ENCODE measurements around the gene OR51B2. TPM values are rescaled to one million over a fixed set of nuclear protein-coding genes. Genes with fewer than 3 reads are reported as not detected.

OR51B2 gene
- polyA plus RNA-seq, 1 donor (not counting 4 experiments of a cell fraction or from before 2014, with no cell fraction given): not detected

DNA sequence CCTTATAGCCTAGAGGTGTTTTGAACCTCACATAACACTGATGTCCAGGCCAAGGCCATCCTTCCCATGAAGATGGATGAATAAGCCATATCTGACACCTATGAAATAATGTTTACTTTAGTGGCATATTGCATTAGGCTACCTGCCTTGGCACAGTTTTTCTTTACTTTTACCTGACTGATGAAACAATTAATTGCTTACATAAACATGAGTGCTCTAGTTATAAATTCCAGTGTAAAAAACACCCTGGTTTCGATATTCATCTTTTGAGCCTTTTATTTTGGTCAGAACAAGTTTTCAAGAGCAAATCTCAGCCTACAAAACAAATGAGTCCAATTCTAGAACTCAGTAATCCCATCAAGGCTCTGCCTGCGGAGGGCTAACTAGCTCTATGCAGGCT is 47.4 kb downstream of the OR51B2 start:
- Histone ChIP-seq H3K9me1 (ENCODE audit: control insufficient read depth, extremely low read depth, insufficient read depth, low read length) (peaks cover 2% of the 10 kb centered on the region), H3K4me3 (ENCODE audit: control insufficient read depth in 2 of 3, extremely low read depth in 1 of 3, insufficient read depth in 2 of 3, low read depth in 1 of 3, low read length in 3 of 3) (no peak overlapping the region), H3K27ac (ENCODE audit: control insufficient read depth, insufficient read depth, low read length) (no peak overlapping the region), H3K79me2 (ENCODE audit: control insufficient read depth, insufficient read depth, low read length) (no peaks in the 10 kb centered on the region), H3K9ac (ENCODE audit: control insufficient read depth, extremely low read depth, insufficient read depth, low read length) (no peak overlapping the region), H2AFZ (ENCODE audit: control insufficient read depth, low read length) (no peak overlapping the region), H3K4me2 (ENCODE audit: control insufficient read depth, extremely low read depth, insufficient read depth, low read depth, low read length) (no peak overlapping the region), H3K9me3 (ENCODE audit: control insufficient read depth, low read depth, low read length) (no peaks in the 10 kb centered on the region), H3K36me3 (ENCODE audit: control insufficient read depth in 2 of 2, extremely low read depth in 1 of 2, insufficient read depth in 2 of 2, low read length in 2 of 2) (no peaks in the 10 kb centered on the region), H4K20me1 (ENCODE audit: control insufficient read depth, extremely low read depth, insufficient read depth, low read length) (no peaks in the 10 kb centered on the region), H3K4me1 (ENCODE audit: control insufficient read depth, extremely low read depth, insufficient read depth, low read length) (peaks cover 18% of the 10 kb centered on the region), H3K27me3 (ENCODE audit: control insufficient read depth, extremely low read depth, insufficient read depth, low read length) (no peaks in the 10 kb centered on the region)
- no peak for FAIRE-seq
- dilution Hi-C loops (cut with MboI; ENCODE audit: extremely low pct_ligation_motif_present, low sequenced_read_pairs): no loop called here
- TF ChIP-seq, protein P1, sequence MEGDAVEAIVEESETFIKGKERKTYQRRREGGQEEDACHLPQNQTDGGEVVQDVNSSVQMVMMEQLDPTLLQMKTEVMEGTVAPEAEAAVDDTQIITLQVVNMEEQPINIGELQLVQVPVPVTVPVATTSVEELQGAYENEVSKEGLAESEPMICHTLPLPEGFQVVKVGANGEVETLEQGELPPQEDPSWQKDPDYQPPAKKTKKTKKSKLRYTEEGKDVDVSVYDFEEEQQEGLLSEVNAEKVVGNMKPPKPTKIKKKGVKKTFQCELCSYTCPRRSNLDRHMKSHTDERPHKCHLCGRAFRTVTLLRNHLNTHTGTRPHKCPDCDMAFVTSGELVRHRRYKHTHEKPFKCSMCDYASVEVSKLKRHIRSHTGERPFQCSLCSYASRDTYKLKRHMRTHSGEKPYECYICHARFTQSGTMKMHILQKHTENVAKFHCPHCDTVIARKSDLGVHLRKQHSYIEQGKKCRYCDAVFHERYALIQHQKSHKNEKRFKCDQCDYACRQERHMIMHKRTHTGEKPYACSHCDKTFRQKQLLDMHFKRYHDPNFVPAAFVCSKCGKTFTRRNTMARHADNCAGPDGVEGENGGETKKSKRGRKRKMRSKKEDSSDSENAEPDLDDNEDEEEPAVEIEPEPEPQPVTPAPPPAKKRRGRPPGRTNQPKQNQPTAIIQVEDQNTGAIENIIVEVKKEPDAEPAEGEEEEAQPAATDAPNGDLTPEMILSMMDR (optimal IDR thresholded peaks at IDR 0.05 in 1 of 3, IDR thresholded peaks at IDR 0.05 in 1 of 3, conservative IDR thresholded peaks at IDR 0.05 in 1 of 3; ENCODE audit: extremely low read depth in 1 of 3, insufficient read depth in 2 of 3, low read length in 3 of 3): no peak
- TF ChIP-seq EZH2 (IDR thresholded peaks at IDR 0.05; ENCODE audit: low read length): no peak
- no peak for DNase-seq (ENCODE audit: low read depth, low spot score)

- DNase-seq (ENCODE audit: low read depth, low spot score) (no peak), FAIRE-seq (no peak)
- H3K9me1 ChIP-seq (ENCODE audit: control insufficient read depth, extremely low read depth, insufficient read depth, low read length): peaks cover 2% of the 10 kb centered on the region
- H3K4me3 ChIP-seq (ENCODE audit: control insufficient read depth in 2 of 3, extremely low read depth in 1 of 3, insufficient read depth in 2 of 3, low read depth in 1 of 3, low read length in 3 of 3): no peak overlapping the region
- no peak overlapping the region for H3K4me2 ChIP-seq (ENCODE audit: control insufficient read depth, extremely low read depth, insufficient read depth, low read depth, low read length)
- H4K20me1 ChIP-seq (ENCODE audit: control insufficient read depth, extremely low read depth, insufficient read depth, low read length): no peaks in the 10 kb centered on the region
- peaks cover 13% of the 10 kb centered on the region for H3K4me1 ChIP-seq (ENCODE audit: control insufficient read depth, extremely low read depth, insufficient read depth, low read length)
- TF ChIP-seq EZH2 (IDR thresholded peaks at IDR 0.05; ENCODE audit: low read length): no peak
- TF ChIP-seq, protein P1 (optimal IDR thresholded peaks at IDR 0.05 in 1 of 3, IDR thresholded peaks at IDR 0.05 in 1 of 3, conservative IDR thresholded peaks at IDR 0.05 in 1 of 3; ENCODE audit: extremely low read depth in 1 of 3, insufficient read depth in 2 of 3, low read length in 3 of 3): no peak
- H2AFZ ChIP-seq (ENCODE audit: control insufficient read depth, low read length): no peak overlapping the region
- H3K79me2 ChIP-seq (ENCODE audit: control insufficient read depth, insufficient read depth, low read length): no peaks in the 10 kb centered on the region
- H3K9ac ChIP-seq (ENCODE audit: control insufficient read depth, extremely low read depth, insufficient read depth, low read length): no peak overlapping the region
- no peaks in the 10 kb centered on the region for H3K36me3 ChIP-seq (ENCODE audit: control insufficient read depth in 2 of 2, extremely low read depth in 1 of 2, insufficient read depth in 2 of 2, low read length in 2 of 2)
- H3K27ac ChIP-seq (ENCODE audit: control insufficient read depth, insufficient read depth, low read length): no peak overlapping the region
- H3K27me3 ChIP-seq (ENCODE audit: control insufficient read depth, extremely low read depth, insufficient read depth, low read length): no peaks in the 10 kb centered on the region
- no peaks in the 10 kb centered on the region for H3K9me3 ChIP-seq (ENCODE audit: control insufficient read depth, low read depth, low read length)
- dilution Hi-C loops (cut with MboI; ENCODE audit: extremely low pct_ligation_motif_present, low sequenced_read_pairs): no loop called here
These were observed 48.6 kb downstream of the OR51B2 start for GRCh38 chr11:5275369-5276110.

Data from keratinocyte (primary cell).